HG03095 (cell line): ENCODE measurements around the gene C1orf216.
"Not testable (repeated sequence)": the region's sequence is repeated elsewhere in the genome, so short reads cannot be mapped to it uniquely, and the experiment has no call there.

Experiments
- ATAC-seq: cut with Tn5 transposase; IDR thresholded peaks from one replicate; pipeline ENCODE4 v1.9.1; 2021; ENCODE audit warnings: moderate library complexity; ENCODE audit not compliant: unreplicated experiment

The C1orf216 gene

GRCh38 chr1:35718492-35719336 is at the start of gene C1orf216:
TSS of gene C1orf216 (minus strand) at chr1:35718884. CDS start at chr1:35716321, 2,563 bp downstream.
- ATAC-seq: peak; percentile 37

- ATAC-seq: no peak
Measured at GRCh38 chr1:35764283-35764682, 45.6 kb upstream of the C1orf216 start.

- no peak for ATAC-seq
Measured at GRCh38 chr1:35763201-35763600, 44.5 kb upstream of the C1orf216 start.

GRCh38 chr1:35762141-35762540 is 43.5 kb upstream of the C1orf216 start:
- ATAC-seq: no peak

GRCh38 chr1:35756064-35756463 is 37.4 kb upstream of the C1orf216 start:
- ATAC-seq: no peak

GRCh38 chr1:35753626-35754260 is 35.1 kb upstream of the C1orf216 start:
- no peak for ATAC-seq

GRCh38 chr1:35748326-35748725 is 29.6 kb upstream of the C1orf216 start:
- ATAC-seq: no peak

GRCh38 chr1:35745124-35745730 is 26.5 kb upstream of the C1orf216 start:
- no peak for ATAC-seq

- ATAC-seq: no peak
Measured at GRCh38 chr1:35737120-35737519, 18.4 kb upstream of the C1orf216 start.

GRCh38 chr1:35727434-35728040 is 8.9 kb upstream of the C1orf216 start:
- ATAC-seq: no peak

GRCh38 chr1:35726450-35727433 is 8.1 kb upstream of the C1orf216 start:
- ATAC-seq: no peak

- no peak for ATAC-seq
Measured at GRCh38 chr1:35725596-35725995, 6.9 kb upstream of the C1orf216 start.

GRCh38 chr1:35717911-35718476 is 690 bp downstream of the C1orf216 start:
- peak; percentile 15 for ATAC-seq

- ATAC-seq: no peak
Measured at GRCh38 chr1:35715568-35716002, 3.1 kb downstream of the C1orf216 start.

GRCh38 chr1:35714921-35715567 is 3.6 kb downstream of the C1orf216 start:
- ATAC-seq: no peak

GRCh38 chr1:35711098-35711497 is 7.6 kb downstream of the C1orf216 start:
- not testable (repeated sequence) for ATAC-seq

- no peak for ATAC-seq
Measured at GRCh38 chr1:35708952-35709351, 9.7 kb downstream of the C1orf216 start.

GRCh38 chr1:35708441-35708921 is 10.2 kb downstream of the C1orf216 start:
- no peak for ATAC-seq
